Stomach smooth muscle (tissue), 2 donors: ENCODE results near the gene GPR158.
"Not testable (repeated sequence)": the region's sequence is repeated elsewhere in the genome, so short reads cannot be mapped to it uniquely, and the experiment has no call there.

ENCODE experiments used
- H3K27ac ChIP-seq: one replicate; pipeline ENCODE4 v1.7.0; 2013; ENCODE audit warnings: mild to moderate bottlenecking, low read length, inconsistent platforms
- H3K27me3 ChIP-seq, 2 donors: one replicate each; pipeline ENCODE4 v1.7.0; 2013; ENCODE audit warnings: low read length in 2 of 2; ENCODE audit not compliant: insufficient read depth in 2 of 2, control insufficient read depth in 1 of 2
- H3K36me3 ChIP-seq, 2 donors: one replicate each; pipeline ENCODE4 v1.7.0; 2013; ENCODE audit warnings: low read length in 2 of 2; ENCODE audit not compliant: control insufficient read depth in 2 of 2, insufficient read depth in 2 of 2
- H3K4me1 ChIP-seq: one replicate; pipeline ENCODE4 v1.7.0; 2013; ENCODE audit warnings: low read length; ENCODE audit not compliant: control insufficient read depth, insufficient read depth
- H3K4me3 ChIP-seq, 2 donors: one replicate each; pipeline ENCODE4 v1.7.0; 2013; ENCODE audit warnings: low read length in 2 of 2
- H3K9ac ChIP-seq, 2 donors: one replicate each; pipeline ENCODE4 v1.7.0; 2013; ENCODE audit warnings: low read length in 2 of 2, mild to moderate bottlenecking in 1 of 2
- H3K9me3 ChIP-seq, 2 donors: one replicate each; pipeline ENCODE4 v1.7.0; 2013; ENCODE audit warnings: low read length in 2 of 2; ENCODE audit not compliant: control insufficient read depth in 2 of 2
- donor health status: healthy.
- donor health status: Pancreatic carcinoma.

The GPR158 gene

GRCh38 chr10:25306386-25306785 lies 131.6 kb downstream of the GPR158 start:
- Histone ChIP-seq H3K9ac (no peak overlapping the region), H3K4me3 (no peak overlapping the region), H3K27me3 (no peaks in the 10 kb centered on the region), H3K27ac (no peak overlapping the region), H3K9me3 (peaks cover 0 to 3% of the 10 kb centered on the region in 2 donors), H3K4me1 (no peaks in the 10 kb centered on the region), H3K36me3 (no peaks in the 10 kb centered on the region)

GRCh38 chr10:25308278-25308677 lies 133.5 kb downstream of the GPR158 start:
- H3K9me3 ChIP-seq, result peaks cover 0 to 3% of the 10 kb centered on the region in 2 donors
- H3K9ac ChIP-seq, result no peak overlapping the region
- H3K4me1 ChIP-seq, result no peaks in the 10 kb centered on the region
- no peaks in the 10 kb centered on the region for H3K36me3 ChIP-seq
- no peak overlapping the region for H3K27ac ChIP-seq
- H3K4me3 ChIP-seq, result no peak overlapping the region
- H3K27me3 ChIP-seq, result no peaks in the 10 kb centered on the region

DNA sequence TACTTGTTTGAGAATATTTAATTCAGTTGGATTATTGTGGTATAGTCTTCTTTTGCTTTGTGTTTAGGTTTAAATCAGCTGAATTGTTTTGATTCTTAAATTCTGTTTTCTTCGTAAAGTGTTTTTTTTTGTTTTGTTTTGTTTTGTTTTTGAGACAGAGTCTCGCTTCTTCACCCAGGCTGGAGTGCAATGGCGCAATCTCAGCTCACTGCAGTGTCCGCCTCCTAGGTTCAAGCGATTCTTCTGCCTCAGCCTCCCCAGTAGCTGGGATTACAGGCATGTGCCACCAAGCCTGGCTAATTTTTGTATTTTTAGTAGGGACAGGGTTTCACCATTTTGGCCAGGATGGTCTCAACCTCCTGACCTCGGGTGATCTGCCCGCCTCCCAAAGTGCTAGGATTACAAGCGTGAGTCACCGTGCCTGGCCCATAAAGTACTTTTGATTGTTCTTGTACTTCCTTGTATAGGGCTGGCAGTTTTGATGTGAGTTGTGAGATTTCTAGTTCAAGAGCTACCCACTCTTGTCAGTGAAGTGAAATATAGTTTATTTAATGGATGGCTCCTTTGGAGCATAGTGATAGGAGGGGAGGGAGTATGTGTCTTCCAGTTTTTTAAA lies 142.9 kb downstream of the GPR158 start:
- not testable (repeated sequence) for H3K4me3 ChIP-seq, H3K4me1 ChIP-seq, H3K27ac ChIP-seq, H3K9ac ChIP-seq, H3K9me3 ChIP-seq, H3K27me3 ChIP-seq, H3K36me3 ChIP-seq

DNA sequence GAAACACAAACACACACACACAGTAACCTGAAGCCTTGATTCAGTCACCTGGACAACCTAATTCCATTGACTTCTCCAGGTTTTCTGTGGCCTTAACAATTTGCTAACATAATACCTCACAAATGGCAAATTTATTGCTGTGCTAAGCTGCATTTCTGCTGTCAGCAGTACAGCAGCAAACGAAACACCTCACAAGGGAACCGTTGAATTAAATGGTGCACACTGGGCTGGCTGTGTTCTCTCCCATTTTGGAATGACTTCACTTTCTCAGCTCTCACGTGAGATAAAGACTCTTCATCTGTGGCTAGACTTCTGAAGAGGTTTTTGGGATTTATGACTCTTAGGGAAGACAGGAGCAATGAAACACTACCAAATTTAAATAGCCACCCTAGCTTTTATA lies 152.5 kb downstream of the GPR158 start:
- H3K36me3 ChIP-seq, result no peaks in the 10 kb centered on the region
- H3K9me3 ChIP-seq, result no peaks in the 10 kb centered on the region
- H3K4me3 ChIP-seq, result no peak overlapping the region
- H3K27ac ChIP-seq, result no peak overlapping the region
- no peaks in the 10 kb centered on the region for H3K4me1 ChIP-seq
- H3K27me3 ChIP-seq, result no peaks in the 10 kb centered on the region
- no peak overlapping the region for H3K9ac ChIP-seq

- no peaks in the 10 kb centered on the region for H3K27me3 ChIP-seq
- H3K9me3 ChIP-seq, result no peaks in the 10 kb centered on the region
- H3K9ac ChIP-seq, result no peak overlapping the region
- H3K4me1 ChIP-seq, result no peaks in the 10 kb centered on the region
- H3K36me3 ChIP-seq, result no peaks in the 10 kb centered on the region
- no peak overlapping the region for H3K4me3 ChIP-seq
- no peak overlapping the region for H3K27ac ChIP-seq
Observed at GRCh38 chr10:25328361-25328760, 153.6 kb downstream of the GPR158 start.

- not testable (repeated sequence) for H3K36me3 ChIP-seq, H3K4me1 ChIP-seq, H3K9ac ChIP-seq, H3K27me3 ChIP-seq, H3K27ac ChIP-seq, H3K4me3 ChIP-seq, H3K9me3 ChIP-seq
Observed at GRCh38 chr10:25329587-25329986, 154.8 kb downstream of the GPR158 start.

DNA sequence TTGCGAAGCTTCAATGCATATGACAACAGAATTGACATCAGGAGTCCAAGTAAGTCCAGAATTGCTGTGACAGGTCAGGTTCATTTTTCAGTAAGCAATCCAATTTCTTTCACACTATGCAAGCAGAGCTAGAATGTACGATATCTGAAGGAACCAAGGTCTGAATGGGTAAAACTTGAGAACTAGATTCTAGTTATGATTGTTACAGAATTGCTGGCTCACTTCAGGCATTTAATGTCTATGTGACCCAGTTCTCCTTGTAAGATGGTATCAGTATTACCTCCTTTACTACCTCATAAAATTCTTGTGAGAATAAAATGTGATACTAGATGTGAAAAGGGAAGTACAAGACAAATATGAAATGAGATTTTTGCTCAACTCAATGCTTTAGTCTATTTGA lies 159.6 kb downstream of the GPR158 start:
- Histone ChIP-seq H3K27me3 (no peaks in the 10 kb centered on the region), H3K27ac (no peak overlapping the region), H3K9ac (no peak overlapping the region), H3K9me3 (no peaks in the 10 kb centered on the region), H3K4me3 (no peak overlapping the region), H3K36me3 (no peaks in the 10 kb centered on the region), H3K4me1 (no peaks in the 10 kb centered on the region)

- no peaks in the 10 kb centered on the region for H3K4me1 ChIP-seq
Observed at GRCh38 chr10:25336330-25336729, 161.5 kb downstream of the GPR158 start.

DNA sequence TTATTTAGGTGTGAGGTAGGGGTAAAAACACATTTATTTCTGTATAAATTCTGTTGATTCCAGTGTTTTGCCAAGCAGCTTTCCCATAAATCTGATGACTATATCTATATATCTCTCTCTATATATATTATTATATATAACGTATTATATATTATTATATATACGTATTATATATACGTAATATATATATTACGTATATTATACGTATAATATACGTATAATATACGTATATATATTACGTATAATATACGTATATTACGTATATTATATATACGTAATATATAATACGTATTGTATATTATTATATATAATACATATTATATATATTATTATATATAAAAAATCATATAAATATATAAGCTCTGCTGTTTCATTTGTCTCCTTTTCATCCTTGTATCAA lies 163.5 kb downstream of the GPR158 start:
- no peak overlapping the region for H3K27ac ChIP-seq
- H3K27me3 ChIP-seq, result no peaks in the 10 kb centered on the region
- no peaks in the 10 kb centered on the region for H3K36me3 ChIP-seq
- no peaks in the 10 kb centered on the region for H3K9me3 ChIP-seq
- no peak overlapping the region for H3K9ac ChIP-seq
- H3K4me1 ChIP-seq, result no peaks in the 10 kb centered on the region
- H3K4me3 ChIP-seq, result no peak overlapping the region

More at GRCh38 chr10:25336330-25336729, 161.5 kb downstream of the GPR158 start:
- no peak overlapping the region for H3K4me3 ChIP-seq
- no peaks in the 10 kb centered on the region for H3K36me3 ChIP-seq
- H3K27ac ChIP-seq, result no peak overlapping the region
- no peaks in the 10 kb centered on the region for H3K9me3 ChIP-seq
- no peaks in the 10 kb centered on the region for H3K27me3 ChIP-seq
- H3K9ac ChIP-seq, result no peak overlapping the region

- Histone ChIP-seq H3K27me3 (no peaks in the 10 kb centered on the region), H3K9me3 (no peaks in the 10 kb centered on the region), H3K4me1 (no peaks in the 10 kb centered on the region), H3K36me3 (no peaks in the 10 kb centered on the region), H3K27ac (no peak overlapping the region), H3K9ac (no peak overlapping the region), H3K4me3 (no peak overlapping the region)
Observed at GRCh38 chr10:25339966-25340365, 165.2 kb downstream of the GPR158 start.

- H3K27me3 ChIP-seq, result no peaks in the 10 kb centered on the region
- no peak overlapping the region for H3K27ac ChIP-seq
- no peaks in the 10 kb centered on the region for H3K36me3 ChIP-seq
Observed at GRCh38 chr10:25349520-25349919, 174.7 kb downstream of the GPR158 start.

More at GRCh38 chr10:25349520-25349919, 174.7 kb downstream of the GPR158 start:
- Histone ChIP-seq H3K9ac (no peak overlapping the region), H3K4me1 (no peaks in the 10 kb centered on the region), H3K9me3 (no peaks in the 10 kb centered on the region), H3K4me3 (no peak overlapping the region)
